SK-N-SH (cell line): ENCODE measurements around the gene PTGIR. TPM values are rescaled to one million over a fixed set of nuclear protein-coding genes. Genes with fewer than 3 reads are reported as not detected.

Experiments
- CTCF ChIA-PET: fragments of 300-600, 350-600 bp; formaldehyde crosslinking; extraction: SDS; loops from one replicate; lab custom pipeline; 2021; lab: Yijun Ruan, JAX
- POLR2A ChIA-PET: fragments of 350-600 bp; sonication (Branson Sonifier 250); formaldehyde crosslinking; extraction: SDS; loops from one replicate; lab custom pipeline; 2020; ENCODE audit warnings: antibody characterized with exemption, inconsistent platforms; lab: Yijun Ruan, JAX
- DNase-seq: peaks from one replicate; pipeline ENCODE4 v3.0.0; 2012
- H2AFZ ChIP-seq: fragments of 200-600 bp; sonication (generic); 2 replicates; pipeline ENCODE4 v1.8.1; 2016; ENCODE audit warnings: antibody characterized with exemption, mild to moderate bottlenecking, low read depth
- H3F3A ChIP-seq: fragments of 200-600 bp; sonication (generic); replicated peaks from 2 replicates; pipeline ENCODE3; 2016; ENCODE audit warnings: antibody characterized with exemption, mild to moderate bottlenecking; ENCODE audit not compliant: insufficient read depth
- H3K27ac ChIP-seq, 2 experiments: fragments of 200-500 bp in 1 of 2; fragments of 200-600 bp in 1 of 2; sonication (Bioruptor generic) in 1 of 2; sonication (generic), shearing (Covaris generic) in 1 of 2; 2 replicates each; pipeline versions ENCODE4 v1.5.1 to v1.6.1; 2014 to 2016; ENCODE audit warnings: low read depth in 2 of 2, inconsistent platforms in 1 of 2, low read length in 1 of 2, mild to moderate bottlenecking in 1 of 2, mixed read lengths in 1 of 2
- H3K27me3 ChIP-seq: fragments of 200-600 bp; sonication (generic), shearing (Covaris generic); 2 replicates; pipeline ENCODE4 v1.6.1; 2016; ENCODE audit warnings: mixed run types; ENCODE audit not compliant: insufficient read depth
- H3K36me3 ChIP-seq, 2 experiments: fragments of 200-500 bp in 1 of 2; fragments of 200-600 bp in 1 of 2; sonication (Bioruptor generic) in 1 of 2; sonication (generic) in 1 of 2; replicated peaks in 1 of 2; 2 replicates each; pipeline versions ENCODE3 to v1.5.1; 2014 to 2016; ENCODE audit warnings: low read length in 1 of 2, mild to moderate bottlenecking in 1 of 2; ENCODE audit not compliant: insufficient read depth in 2 of 2, control insufficient read depth in 1 of 2
- H3K4me1 ChIP-seq, 2 experiments: fragments of 200-500 bp in 1 of 2; fragments of 200-600 bp in 1 of 2; sonication (Bioruptor generic) in 1 of 2; sonication (generic), shearing (Covaris generic) in 1 of 2; 2 replicates each; pipeline versions ENCODE4 v1.5.1 to v1.6.1; 2014 to 2016; ENCODE audit warnings: low read depth in 1 of 2, low read length in 1 of 2, mixed run types in 1 of 2; ENCODE audit not compliant: insufficient read depth in 2 of 2, control insufficient read depth in 1 of 2
- H3K4me2 ChIP-seq: fragments of 200-600 bp; sonication (generic), shearing (Covaris generic); 2 replicates; pipeline ENCODE4 v1.6.1; 2017; ENCODE audit warnings: mixed run types
- H3K4me3 ChIP-seq, 2 experiments: fragments of 200-500 bp in 1 of 2; fragments of 200-600 bp in 1 of 2; sonication (Bioruptor generic) in 1 of 2; sonication (generic), shearing (Covaris generic) in 1 of 2; 2 replicates each; pipeline versions ENCODE4 v1.5.1 to v1.8.1; 2014 to 2016; ENCODE audit warnings: low read depth in 2 of 2, inconsistent platforms in 1 of 2, low read length in 1 of 2, mild to moderate bottlenecking in 1 of 2, mixed read lengths in 1 of 2, moderate library complexity in 1 of 2
- H3K79me2 ChIP-seq: fragments of 200-600 bp; sonication (generic); 2 replicates; pipeline ENCODE4 v1.8.1; 2017; ENCODE audit warnings: mild to moderate bottlenecking; ENCODE audit not compliant: insufficient read depth
- H3K9ac ChIP-seq: fragments of 200-600 bp; sonication (generic); 2 replicates; pipeline ENCODE4 v1.6.1; 2017; ENCODE audit warnings: mixed run types
- H3K9me2 ChIP-seq: fragments of 200-600 bp; sonication (generic); 2 replicates; pipeline ENCODE4 v1.6.1; 2017; ENCODE audit warnings: mixed run types
- H3K9me3 ChIP-seq: fragments of 200-600 bp; sonication (generic); 2 replicates; pipeline ENCODE4 v1.6.1; 2017; ENCODE audit warnings: mixed run types, mild to moderate bottlenecking, moderate library complexity
- H4K20me1 ChIP-seq: fragments of 200-600 bp; sonication (generic); 2 replicates; pipeline ENCODE4 v1.6.1; 2017; ENCODE audit warnings: mild to moderate bottlenecking, mixed run types; ENCODE audit not compliant: insufficient read depth
- EZH2phosphoT487 ChIP-seq: fragments of 200-600 bp; sonication (generic); IDR thresholded peaks from 2 replicates; pipeline ENCODE4 v1.6.1; 2017; ENCODE audit warnings: low read depth, mixed run types, mild to moderate bottlenecking, antibody characterized with exemption, moderate library complexity, borderline replicate concordance
- GATA2 ChIP-seq: sonication (generic); formaldehyde crosslinking; IDR thresholded peaks from 2 replicates; pipeline ENCODE4 v1.5.0; 2020; ENCODE audit warnings: mild to moderate bottlenecking, missing genetic modification reagents
- MEF2A ChIP-seq: IDR thresholded peaks from 2 replicates; pipeline ENCODE4 v1.4.0; 2012; ENCODE audit warnings: low read depth, borderline replicate concordance
- MXI1 ChIP-seq: IDR thresholded peaks from 2 replicates; pipeline ENCODE4 v1.6.1; 2012; ENCODE audit warnings: mild to moderate bottlenecking, low read depth, low read length, improper control_type of control experiment
- NFIC ChIP-seq: IDR thresholded peaks from 2 replicates; pipeline ENCODE4 v1.4.0; 2012; ENCODE audit warnings: borderline replicate concordance
- POLR2AphosphoS5 ChIP-seq: IDR thresholded peaks from 2 replicates; pipeline ENCODE4 v1.6.1; 2012; ENCODE audit warnings: low read depth, low read length
- SIN3A ChIP-seq: IDR thresholded peaks from 2 replicates; pipeline ENCODE4 v1.6.1; 2012; ENCODE audit warnings: low read depth, mild to moderate bottlenecking, low read length, moderate library complexity, borderline replicate concordance
- SMC3 ChIP-seq: IDR thresholded peaks from 2 replicates; pipeline ENCODE4 v1.6.1; 2012; ENCODE audit warnings: low read depth, low read length, improper control_type of control experiment
- TAF1 ChIP-seq: IDR thresholded peaks from 2 replicates; pipeline ENCODE4 v1.6.1; 2012; ENCODE audit warnings: low read depth, mild to moderate bottlenecking, low read length, moderate library complexity, borderline replicate concordance
- YY1 ChIP-seq: IDR thresholded peaks from 2 replicates; pipeline ENCODE4 v1.4.0; 2012; ENCODE audit warnings: low read depth, mild to moderate bottlenecking
- WGBS: methylation state at CpG from one replicate; pipeline ENCODE4 v1.1.6; 2017; ENCODE audit warnings: low lambda C conversion rate; 5-methylcytosine and 5-hydroxymethylcytosine counted together
- polyA plus RNA-seq, 3 experiments: library from polyadenylated mRNA; depleted of rRNA; stranded (reverse); fragments of >200 nt; gene quantifications; 2 replicates each; pipeline ENCODE4 v1.2.3, GENCODE V29; 2012
- TF ChIP-seq, protein P1 (sequence below): IDR thresholded peaks from 2 replicates; pipeline ENCODE4 v1.4.0; 2012; ENCODE audit warnings: low read depth, borderline replicate concordance
- TF ChIP-seq, protein P2 (sequence below): fragments of 200-600 bp; sonication (generic); IDR thresholded peaks from 2 replicates; pipeline ENCODE4 v1.6.1; 2017; ENCODE audit warnings: antibody characterized with exemption, mild to moderate bottlenecking, moderate library complexity
- TF ChIP-seq, protein P3 (sequence below): fragments of 150-350 bp; IDR thresholded peaks from 2 replicates; pipeline ENCODE4 v1.6.1; 2016; ENCODE audit warnings: mild to moderate bottlenecking, low read depth, low read length

Gene PTGIR
- polyA plus RNA-seq, 1 of the 3 experiments (the other 2 are of a cell fraction), result 2.5 TPM

DNA sequence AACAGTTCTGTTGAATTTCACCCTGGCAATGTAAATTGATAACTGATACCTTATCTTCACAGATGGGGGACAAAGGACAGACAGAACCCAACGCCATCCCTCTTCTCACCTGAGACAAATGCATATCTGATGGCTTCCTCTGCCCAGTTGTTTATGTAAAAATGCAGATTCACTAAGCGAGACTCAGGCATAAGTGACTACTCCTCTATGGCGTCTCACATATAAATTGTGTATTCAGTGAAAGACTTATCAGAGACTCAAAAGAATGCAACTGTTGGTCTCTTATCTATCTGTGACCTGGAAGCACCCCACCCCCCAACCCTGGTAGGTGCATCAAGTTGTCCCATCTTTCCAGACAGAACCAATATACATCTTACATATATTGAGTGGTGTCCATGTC is 37.0 kb downstream of the PTGIR start:
- TF ChIP-seq MXI1 (no peak), GATA2 (CRISPR knock-in tag) (no peak), SMC3 (no peak), YY1 (no peak), SIN3A (no peak), POLR2AphosphoS5 (no peak), EZH2phosphoT487 (no peak), TAF1 (no peak), MEF2A (no peak), NFIC (no peak)
- TF ChIP-seq, protein P1, sequence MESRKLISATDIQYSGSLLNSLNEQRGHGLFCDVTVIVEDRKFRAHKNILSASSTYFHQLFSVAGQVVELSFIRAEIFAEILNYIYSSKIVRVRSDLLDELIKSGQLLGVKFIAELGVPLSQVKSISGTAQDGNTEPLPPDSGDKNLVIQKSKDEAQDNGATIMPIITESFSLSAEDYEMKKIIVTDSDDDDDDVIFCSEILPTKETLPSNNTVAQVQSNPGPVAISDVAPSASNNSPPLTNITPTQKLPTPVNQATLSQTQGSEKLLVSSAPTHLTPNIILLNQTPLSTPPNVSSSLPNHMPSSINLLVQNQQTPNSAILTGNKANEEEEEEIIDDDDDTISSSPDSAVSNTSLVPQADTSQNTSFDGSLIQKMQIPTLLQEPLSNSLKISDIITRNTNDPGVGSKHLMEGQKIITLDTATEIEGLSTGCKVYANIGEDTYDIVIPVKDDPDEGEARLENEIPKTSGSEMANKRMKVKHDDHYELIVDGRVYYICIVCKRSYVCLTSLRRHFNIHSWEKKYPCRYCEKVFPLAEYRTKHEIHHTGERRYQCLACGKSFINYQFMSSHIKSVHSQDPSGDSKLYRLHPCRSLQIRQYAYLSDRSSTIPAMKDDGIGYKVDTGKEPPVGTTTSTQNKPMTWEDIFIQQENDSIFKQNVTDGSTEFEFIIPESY, result no peak
- TF ChIP-seq, protein P2, sequence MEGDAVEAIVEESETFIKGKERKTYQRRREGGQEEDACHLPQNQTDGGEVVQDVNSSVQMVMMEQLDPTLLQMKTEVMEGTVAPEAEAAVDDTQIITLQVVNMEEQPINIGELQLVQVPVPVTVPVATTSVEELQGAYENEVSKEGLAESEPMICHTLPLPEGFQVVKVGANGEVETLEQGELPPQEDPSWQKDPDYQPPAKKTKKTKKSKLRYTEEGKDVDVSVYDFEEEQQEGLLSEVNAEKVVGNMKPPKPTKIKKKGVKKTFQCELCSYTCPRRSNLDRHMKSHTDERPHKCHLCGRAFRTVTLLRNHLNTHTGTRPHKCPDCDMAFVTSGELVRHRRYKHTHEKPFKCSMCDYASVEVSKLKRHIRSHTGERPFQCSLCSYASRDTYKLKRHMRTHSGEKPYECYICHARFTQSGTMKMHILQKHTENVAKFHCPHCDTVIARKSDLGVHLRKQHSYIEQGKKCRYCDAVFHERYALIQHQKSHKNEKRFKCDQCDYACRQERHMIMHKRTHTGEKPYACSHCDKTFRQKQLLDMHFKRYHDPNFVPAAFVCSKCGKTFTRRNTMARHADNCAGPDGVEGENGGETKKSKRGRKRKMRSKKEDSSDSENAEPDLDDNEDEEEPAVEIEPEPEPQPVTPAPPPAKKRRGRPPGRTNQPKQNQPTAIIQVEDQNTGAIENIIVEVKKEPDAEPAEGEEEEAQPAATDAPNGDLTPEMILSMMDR, result no peak
- TF ChIP-seq, protein P3, sequence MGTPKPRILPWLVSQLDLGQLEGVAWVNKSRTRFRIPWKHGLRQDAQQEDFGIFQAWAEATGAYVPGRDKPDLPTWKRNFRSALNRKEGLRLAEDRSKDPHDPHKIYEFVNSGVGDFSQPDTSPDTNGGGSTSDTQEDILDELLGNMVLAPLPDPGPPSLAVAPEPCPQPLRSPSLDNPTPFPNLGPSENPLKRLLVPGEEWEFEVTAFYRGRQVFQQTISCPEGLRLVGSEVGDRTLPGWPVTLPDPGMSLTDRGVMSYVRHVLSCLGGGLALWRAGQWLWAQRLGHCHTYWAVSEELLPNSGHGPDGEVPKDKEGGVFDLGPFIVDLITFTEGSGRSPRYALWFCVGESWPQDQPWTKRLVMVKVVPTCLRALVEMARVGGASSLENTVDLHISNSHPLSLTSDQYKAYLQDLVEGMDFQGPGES, result no peak
- Histone ChIP-seq H3K4me1 (no peaks in the 10 kb centered on the region), H2AFZ (no peak overlapping the region), H3K9me3 (no peaks in the 10 kb centered on the region), H3K9ac (no peak overlapping the region), H3K27ac (no peak overlapping the region), H3K9me2 (no peaks in the 10 kb centered on the region), H3K4me3 (no peak overlapping the region), H3F3A (no peaks in the 10 kb centered on the region), H3K36me3 (no peaks in the 10 kb centered on the region), H3K4me2 (no peak overlapping the region), H3K79me2 (no peaks in the 10 kb centered on the region), H3K27me3 (no peaks in the 10 kb centered on the region), H4K20me1 (no peaks in the 10 kb centered on the region)
- CTCF ChIA-PET, result interaction anchor here (0.6 to 2.5 kb wide), 4 partner anchors 8 to 141 kb away, joined by 3 to 6 read pairs (median 4); no protein-coding TSS in a partner anchor
- WGBS, result 54% methylated on average over 3 of the region's 3 CpGs
- DNase-seq, result no peak
- POLR2A ChIA-PET, result no interaction called here
